ENCODE measurements around the gene SDSL.

The SDSL gene

GRCh38 chr12:113478351-113479011, 56.3 kb downstream of the SDSL start:
- Histone ChIP-seq H3K4me3 (ENCODE audit: low read depth, low read length) (no peak overlapping the region), H3K9ac (ENCODE audit: low read length) (no peak overlapping the region), H4K12ac (ENCODE audit: low read depth, low read length) (no peak overlapping the region), H3K4me1 (ENCODE audit: control insufficient read depth in 1 of 2, insufficient read depth in 2 of 2, low read length in 2 of 2) (no peaks in the 10 kb centered on the region), H3K23ac (ENCODE audit: low read length) (no peak overlapping the region), H3K36me3 (ENCODE audit: control insufficient read depth in 1 of 2, insufficient read depth in 2 of 2, low read length in 2 of 2) (no peaks in the 10 kb centered on the region), H3K9me3 (ENCODE audit: insufficient read depth, low read depth, low read length) (peaks cover 13% of the 10 kb centered on the region), H3K79me1 (ENCODE audit: low read length) (no peaks in the 10 kb centered on the region), H2AK5ac (ENCODE audit: low read length) (no peak overlapping the region), H2BK5ac (ENCODE audit: low read depth, low read length, poor library complexity) (no peak overlapping the region), H3K14ac (ENCODE audit: low read length) (no peak overlapping the region), H4K8ac (ENCODE audit: low read depth, low read length) (no peak overlapping the region), H2BK12ac (ENCODE audit: low read length) (no peak overlapping the region), H3K4me2 (ENCODE audit: low read length) (no peak overlapping the region), H3K18ac (ENCODE audit: low read length) (no peak overlapping the region), H4K91ac (ENCODE audit: low read depth, low read length) (no peak overlapping the region), H2BK120ac (ENCODE audit: insufficient read depth, low read length, poor library complexity) (no peak overlapping the region), H3K4ac (ENCODE audit: low read depth, low read length) (no peak overlapping the region), H3K27me3 (ENCODE audit: insufficient read depth, low read length) (peaks cover 67% of the 10 kb centered on the region), H2AFZ (ENCODE audit: insufficient read depth, low read length, poor library complexity) (no peak overlapping the region), H3K79me2 (ENCODE audit: control insufficient read depth, insufficient read depth, low read length, poor library complexity) (no peaks in the 10 kb centered on the region), H3K27ac (ENCODE audit: low read depth, low read length) (no peak overlapping the region)
- no CpG with 5 or more reads among the region's 41 CpGs for WGBS (ENCODE audit: extremely low coverage, insufficient coverage, insufficient read length)
- DNase-seq, result no peak

GRCh38 chr12:113479216-113479589, 57.0 kb downstream of the SDSL start:
- Histone ChIP-seq H3K9ac (ENCODE audit: low read length) (no peak overlapping the region), H3K4me2 (ENCODE audit: low read length) (no peak overlapping the region), H3K4me3 (ENCODE audit: low read depth, low read length) (no peak overlapping the region), H3K18ac (ENCODE audit: low read length) (no peak overlapping the region), H3K9me3 (ENCODE audit: insufficient read depth, low read depth, low read length) (peaks cover 13% of the 10 kb centered on the region), H3K23ac (ENCODE audit: low read length) (peak overlapping the region; percentile 65), H4K91ac (ENCODE audit: low read depth, low read length) (no peak overlapping the region), H3K4ac (ENCODE audit: low read depth, low read length) (no peak overlapping the region), H4K8ac (ENCODE audit: low read depth, low read length) (no peak overlapping the region), H2AK5ac (ENCODE audit: low read length) (no peak overlapping the region), H3K36me3 (ENCODE audit: control insufficient read depth in 1 of 2, insufficient read depth in 2 of 2, low read length in 2 of 2) (no peaks in the 10 kb centered on the region), H3K14ac (ENCODE audit: low read length) (no peak overlapping the region), H3K79me2 (ENCODE audit: control insufficient read depth, insufficient read depth, low read length, poor library complexity) (no peaks in the 10 kb centered on the region), H2AFZ (ENCODE audit: insufficient read depth, low read length, poor library complexity) (no peak overlapping the region), H3K79me1 (ENCODE audit: low read length) (no peaks in the 10 kb centered on the region), H2BK120ac (ENCODE audit: insufficient read depth, low read length, poor library complexity) (no peak overlapping the region), H2BK5ac (ENCODE audit: low read depth, low read length, poor library complexity) (no peak overlapping the region), H3K4me1 (ENCODE audit: control insufficient read depth in 1 of 2, insufficient read depth in 2 of 2, low read length in 2 of 2) (no peaks in the 10 kb centered on the region), H3K27me3 (ENCODE audit: insufficient read depth, low read length) (peaks cover 60% of the 10 kb centered on the region), H4K12ac (ENCODE audit: low read depth, low read length) (no peak overlapping the region), H3K27ac (ENCODE audit: low read depth, low read length) (no peak overlapping the region), H2BK12ac (ENCODE audit: low read length) (no peak overlapping the region)
- no CpG with 5 or more reads among the region's 11 CpGs for WGBS (ENCODE audit: extremely low coverage, insufficient coverage, insufficient read length)
- DNase-seq, result no peak

GRCh38 chr12:113479590-113480335, 57.6 kb downstream of the SDSL start:
- H3K27ac ChIP-seq (ENCODE audit: low read depth, low read length), result no peak overlapping the region
- no peak overlapping the region for H2AFZ ChIP-seq (ENCODE audit: insufficient read depth, low read length, poor library complexity)
- no peak overlapping the region for H2AK5ac ChIP-seq (ENCODE audit: low read length)
- WGBS (ENCODE audit: extremely low coverage, insufficient coverage, insufficient read length), result no CpG with 5 or more reads among the region's 61 CpGs
- peak in 1 of 2 donors; percentile 48 for DNase-seq
- no peak overlapping the region for H3K9ac ChIP-seq (ENCODE audit: low read length)
- H3K9me3 ChIP-seq (ENCODE audit: insufficient read depth, low read depth, low read length), result peaks cover 9% of the 10 kb centered on the region
- H3K79me2 ChIP-seq (ENCODE audit: control insufficient read depth, insufficient read depth, low read length, poor library complexity), result no peaks in the 10 kb centered on the region
- no peaks in the 10 kb centered on the region for H3K4me1 ChIP-seq (ENCODE audit: control insufficient read depth in 1 of 2, insufficient read depth in 2 of 2, low read length in 2 of 2)
- no peak overlapping the region for H3K14ac ChIP-seq (ENCODE audit: low read length)
- H3K4ac ChIP-seq (ENCODE audit: low read depth, low read length), result no peak overlapping the region
- H2BK12ac ChIP-seq (ENCODE audit: low read length), result no peak overlapping the region
- H4K91ac ChIP-seq (ENCODE audit: low read depth, low read length), result no peak overlapping the region
- H4K8ac ChIP-seq (ENCODE audit: low read depth, low read length), result no peak overlapping the region
- H3K18ac ChIP-seq (ENCODE audit: low read length), result no peak overlapping the region
- H4K12ac ChIP-seq (ENCODE audit: low read depth, low read length), result no peak overlapping the region
- H3K4me3 ChIP-seq (ENCODE audit: low read depth, low read length), result no peak overlapping the region
- no peak overlapping the region for H3K23ac ChIP-seq (ENCODE audit: low read length)
- H3K79me1 ChIP-seq (ENCODE audit: low read length), result no peaks in the 10 kb centered on the region
- H3K4me2 ChIP-seq (ENCODE audit: low read length), result no peak overlapping the region
- H2BK120ac ChIP-seq (ENCODE audit: insufficient read depth, low read length, poor library complexity), result no peak overlapping the region
- no peak overlapping the region for H2BK5ac ChIP-seq (ENCODE audit: low read depth, low read length, poor library complexity)
- H3K36me3 ChIP-seq (ENCODE audit: control insufficient read depth in 1 of 2, insufficient read depth in 2 of 2, low read length in 2 of 2), result no peaks in the 10 kb centered on the region
- H3K27me3 ChIP-seq (ENCODE audit: insufficient read depth, low read length), result peaks cover 54% of the 10 kb centered on the region

- H3K79me2 ChIP-seq (ENCODE audit: control insufficient read depth, insufficient read depth, low read length, poor library complexity), result no peaks in the 10 kb centered on the region
- no peak overlapping the region for H2BK5ac ChIP-seq (ENCODE audit: low read depth, low read length, poor library complexity)
- no peaks in the 10 kb centered on the region for H3K79me1 ChIP-seq (ENCODE audit: low read length)
- H4K91ac ChIP-seq (ENCODE audit: low read depth, low read length), result no peak overlapping the region
- no peak overlapping the region for H3K4me3 ChIP-seq (ENCODE audit: low read depth, low read length)
- no peaks in the 10 kb centered on the region for H3K36me3 ChIP-seq (ENCODE audit: control insufficient read depth in 1 of 2, insufficient read depth in 2 of 2, low read length in 2 of 2)
- DNase-seq, result no peak
- H3K18ac ChIP-seq (ENCODE audit: low read length), result no peak overlapping the region
- no peak overlapping the region for H2BK12ac ChIP-seq (ENCODE audit: low read length)
- H4K12ac ChIP-seq (ENCODE audit: low read depth, low read length), result no peak overlapping the region
- H3K9me3 ChIP-seq (ENCODE audit: insufficient read depth, low read depth, low read length), result peaks cover 6% of the 10 kb centered on the region
- no peak overlapping the region for H2BK120ac ChIP-seq (ENCODE audit: insufficient read depth, low read length, poor library complexity)
- no peak overlapping the region for H3K14ac ChIP-seq (ENCODE audit: low read length)
- no peak overlapping the region for H3K23ac ChIP-seq (ENCODE audit: low read length)
- no peak overlapping the region for H4K8ac ChIP-seq (ENCODE audit: low read depth, low read length)
- no peak overlapping the region for H2AK5ac ChIP-seq (ENCODE audit: low read length)
- H3K4me2 ChIP-seq (ENCODE audit: low read length), result no peak overlapping the region
- no peak overlapping the region for H3K9ac ChIP-seq (ENCODE audit: low read length)
- H3K4ac ChIP-seq (ENCODE audit: low read depth, low read length), result no peak overlapping the region
- no CpG with 5 or more reads among the region's 9 CpGs for WGBS (ENCODE audit: extremely low coverage, insufficient coverage, insufficient read length)
- H3K4me1 ChIP-seq (ENCODE audit: control insufficient read depth in 1 of 2, insufficient read depth in 2 of 2, low read length in 2 of 2), result no peaks in the 10 kb centered on the region
- no peak overlapping the region for H3K27ac ChIP-seq (ENCODE audit: low read depth, low read length)
- H3K27me3 ChIP-seq (ENCODE audit: insufficient read depth, low read length), result peaks cover 48% of the 10 kb centered on the region
- no peak overlapping the region for H2AFZ ChIP-seq (ENCODE audit: insufficient read depth, low read length, poor library complexity)
Measured at GRCh38 chr12:113480336-113480971, 58.3 kb downstream of the SDSL start.

Data from trophoblast cell (in vitro differentiated cells and primary cell).